Thyroid gland (tissue), 4 donors: ENCODE results near the gene LPAR2.

Experiments
- CTCF ChIP-seq, 6 experiments: fragments of 200-600 bp in 3 of 6; fragments of 450-650 bp in 3 of 6; sonication (generic) in 3 of 6; IDR thresholded peaks; one replicate each; pipeline ENCODE4 v1.5.1; 2016 to 2019; ENCODE audit warnings: antibody characterized with exemption in 6 of 6, mild to moderate bottlenecking in 2 of 6, inconsistent platforms in 1 of 6, moderate library complexity in 1 of 6
- POLR2A ChIP-seq, 2 donors: fragments of 450-650 bp; IDR thresholded peaks; one replicate each; pipeline ENCODE4 v1.6.1; 2017; ENCODE audit warnings: antibody characterized with exemption in 2 of 2, mild to moderate bottlenecking in 2 of 2, moderate library complexity in 1 of 2

GRCh38 chr19:19575411-19575810 lies 52.6 kb downstream of the LPAR2 start:
- no peak for TF ChIP-seq CTCF (IDR thresholded peaks at IDR 0.05)
- no peak for TF ChIP-seq POLR2A (IDR thresholded peaks at IDR 0.05)
